B cell (primary cell): ENCODE data around the gene JADE3. TPM values are rescaled to one million over a fixed set of nuclear protein-coding genes. Genes with fewer than 3 reads are reported as not detected.

ENCODE experiments used
- ATAC-seq: fragments of 200-7000 bp; cut with Tn5 transposase; one replicate; pipeline ENCODE4 v1.10.0; 2021; ENCODE audit warnings: low read depth, mild to moderate bottlenecking, moderate number of reproducible peaks, moderate library complexity
- CTCF ChIA-PET: fragments of 350-600 bp; sonication (Branson Sonifier 250); formaldehyde crosslinking; loops from one replicate; lab custom pipeline; 2021; ENCODE audit warnings: antibody characterized with exemption, inconsistent platforms; lab: Charles Lee
- POLR2A ChIA-PET: fragments of 350-600 bp; sonication (Branson Sonifier 250); formaldehyde crosslinking; loops from one replicate; lab custom pipeline; 2021; ENCODE audit warnings: antibody characterized with exemption; lab: Charles Lee
- DNase-seq: peaks from one replicate; pipeline ENCODE4 v3.0.0; 2013
- H2AFZ ChIP-seq: 2 replicates; pipeline ENCODE4 v1.6.1; 2012; ENCODE audit warnings: mild to moderate bottlenecking, low read depth, low read length; ENCODE audit not compliant: insufficient read depth, poor library complexity, severe bottlenecking
- H3K27ac ChIP-seq, 2 donors: 1 replicate in 1 of 2; 2 replicates in 1 of 2; pipeline ENCODE4 v1.5.1; 2012 to 2013; ENCODE audit warnings: low read length in 2 of 2, mild to moderate bottlenecking in 2 of 2, moderate library complexity in 1 of 2
- H3K27me3 ChIP-seq, 4 experiments: fragments of 200-600 bp in 1 of 4; sonication (generic) in 1 of 4; replicated peaks in 1 of 4; 1 replicate in 2 of 4; 2 replicates in 2 of 4; pipeline versions ENCODE4 v1.6.1 to v1.7.0; 2013 to 2016; ENCODE audit warnings: low read length in 3 of 4, mild to moderate bottlenecking in 2 of 4, mixed read lengths in 1 of 4, moderate library complexity in 1 of 4; ENCODE audit not compliant: insufficient read depth in 4 of 4, control insufficient read depth in 3 of 4; ENCODE audit errors: control extremely low read depth in 1 of 4
- H3K36me3 ChIP-seq, 2 experiments: replicated peaks in 1 of 2; 1 replicate in 1 of 2; 2 replicates in 1 of 2; pipeline versions ENCODE4 v1.6.1 to v1.7.1; 2013; ENCODE audit warnings: low read length in 1 of 2; ENCODE audit not compliant: insufficient read depth in 2 of 2, control insufficient read depth in 1 of 2; ENCODE audit errors: control extremely low read depth in 1 of 2, extremely low read depth in 1 of 2
- H3K4me1 ChIP-seq, 2 donors: fragments of 200-600 bp in 1 of 2; sonication (generic) in 1 of 2; 1 replicate in 1 of 2; 2 replicates in 1 of 2; pipeline versions ENCODE4 v1.5.1 to v1.6.1; 2013 to 2017; ENCODE audit warnings: low read length in 2 of 2; ENCODE audit not compliant: control insufficient read depth in 2 of 2, insufficient read depth in 2 of 2
- H3K4me2 ChIP-seq: replicated peaks from 2 replicates; pipeline ENCODE3; 2012; ENCODE audit warnings: mild to moderate bottlenecking, low read depth, low read length; ENCODE audit not compliant: poor library complexity, severe bottlenecking
- H3K4me3 ChIP-seq, 5 experiments: fragments of 200-600 bp in 1 of 5; sonication (generic) in 1 of 5; 1 replicate in 3 of 5; 2 replicates in 2 of 5; pipeline versions ENCODE4 v1.5.1 to v1.7.0; 2011 to 2016; ENCODE audit warnings: low read length in 4 of 5, mild to moderate bottlenecking in 4 of 5, low read depth in 2 of 5, control low read depth in 1 of 5, moderate library complexity in 1 of 5; ENCODE audit not compliant: insufficient read depth in 1 of 5; ENCODE audit errors: control extremely low read depth in 1 of 5, extremely low read depth in 1 of 5
- H3K79me2 ChIP-seq: fragments of 200-600 bp; sonication (generic); one replicate; pipeline ENCODE4 v1.6.0; 2016; ENCODE audit warnings: low read length; ENCODE audit not compliant: control insufficient read depth, insufficient read depth
- H3K9ac ChIP-seq: fragments of 200-600 bp; sonication (generic); 2 replicates; pipeline ENCODE4 v1.6.1; 2017; ENCODE audit warnings: mild to moderate bottlenecking, low read length, moderate library complexity
- H3K9me3 ChIP-seq, 3 donors: one replicate each; pipeline versions ENCODE4 v1.6.1 to v1.7.1; 2013; ENCODE audit warnings: low read length in 2 of 3; ENCODE audit not compliant: control insufficient read depth in 2 of 3, insufficient read depth in 1 of 3; ENCODE audit errors: control extremely low read depth in 1 of 3
- H4K20me1 ChIP-seq: 2 replicates; pipeline ENCODE4 v1.6.0; 2012; ENCODE audit warnings: mild to moderate bottlenecking, low read length; ENCODE audit not compliant: insufficient read depth, control insufficient read depth, poor library complexity, severe bottlenecking
- H3K27ac Mint-ChIP-seq: one replicate; pipeline ENCODE4 v1.8.0; 2021; ENCODE audit warnings: mixed read lengths
- H3K27me3 Mint-ChIP-seq: one replicate; pipeline ENCODE4 v1.8.0; 2021; ENCODE audit warnings: mixed read lengths
- H3K4me1 Mint-ChIP-seq: one replicate; pipeline ENCODE4 v1.8.0; 2021; ENCODE audit warnings: mixed read lengths
- H3K4me3 Mint-ChIP-seq: one replicate; pipeline ENCODE4 v1.8.0; 2021; ENCODE audit warnings: mixed read lengths
- H3K9me3 Mint-ChIP-seq: one replicate; pipeline ENCODE4 v1.8.0; 2022; ENCODE audit warnings: mixed read lengths; ENCODE audit not compliant: insufficient read depth
- EZH2 ChIP-seq: IDR thresholded peaks from 2 replicates; pipeline ENCODE4 v1.6.1; 2012; ENCODE audit warnings: borderline replicate concordance, low read depth, mild to moderate bottlenecking, moderate library complexity, low read length; ENCODE audit not compliant: insufficient read depth, poor library complexity, severe bottlenecking
- WGBS: methylation state at CpG from one replicate; pipeline ENCODE4 v1.1.5; 2013; ENCODE audit warnings: missing lambda C conversion rate; ENCODE audit not compliant: insufficient coverage; 5-methylcytosine and 5-hydroxymethylcytosine counted together
- intact Hi-C: fragments of 100-400 bp; cut with micrococcal nuclease; formaldehyde crosslinking; loops from one replicate; pipeline ENCODE4 v1.10.0; 2022
- polyA plus RNA-seq: library from polyadenylated mRNA; depleted of rRNA; stranded (reverse); fragments of >200 nt; gene quantifications from 2 replicates; pipeline ENCODE4 v1.2.3, GENCODE V29; 2012
- total RNA-seq, 2 donors: library from RNA; stranded (reverse); fragments of 120-200 nt in 1 of 2; gene quantifications; 1 replicate in 1 of 2; 2 replicates in 1 of 2; pipeline versions ENCODE4 v1.2.3 to v1.2.4, GENCODE V29; 2013 to 2022
- TF ChIP-seq, protein P1 (sequence below): fragments of 200-600 bp; IDR thresholded peaks from one replicate; pipeline ENCODE4 v1.8.0; 2022; ENCODE audit warnings: antibody characterized with exemption, mild to moderate bottlenecking

The JADE3 gene
- total and polyA plus RNA-seq, 2 donors (not counting 1 experiment from before 2014, with no cell fraction given): 3.6 to 23.4 TPM

DNA sequence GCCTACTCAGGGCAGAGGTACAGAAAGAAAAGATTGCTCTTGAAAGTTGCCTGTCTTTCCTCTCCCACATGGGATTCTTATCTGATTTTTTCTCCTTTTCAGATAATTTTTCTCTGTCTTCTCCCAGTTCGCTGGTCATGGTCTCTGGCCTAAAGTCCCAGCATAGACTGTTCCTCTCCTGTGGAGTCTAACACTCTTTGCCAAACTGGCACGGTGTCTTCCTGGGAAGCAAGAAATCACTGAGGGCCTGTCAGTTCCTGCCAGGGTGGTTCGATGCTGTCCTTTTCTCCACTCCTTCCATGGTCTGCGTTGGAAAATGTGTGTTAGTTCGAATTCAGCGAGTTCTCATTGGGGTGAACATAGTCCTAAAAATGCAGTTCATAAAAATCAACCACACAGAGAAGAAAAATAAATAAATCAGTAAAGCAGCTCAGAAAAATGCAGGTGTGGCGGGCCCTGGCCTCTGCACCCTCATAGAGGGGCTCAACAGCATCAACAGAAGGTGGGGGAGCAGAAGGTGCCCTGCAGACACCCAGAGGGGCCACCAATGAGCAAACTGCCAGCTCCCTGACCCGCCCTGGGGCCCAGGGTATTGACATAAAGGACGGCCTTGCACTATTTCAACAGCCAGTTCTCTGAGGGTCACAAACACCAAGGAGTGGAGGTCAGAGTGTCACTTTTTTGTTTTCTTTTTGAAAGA, 168.1 kb downstream of the JADE3 start:
- no peak overlapping the region for H3K9ac ChIP-seq
- 100% methylated on average over 2 of the region's 9 CpGs for WGBS
- POLR2A ChIA-PET: no interaction called here

DNA sequence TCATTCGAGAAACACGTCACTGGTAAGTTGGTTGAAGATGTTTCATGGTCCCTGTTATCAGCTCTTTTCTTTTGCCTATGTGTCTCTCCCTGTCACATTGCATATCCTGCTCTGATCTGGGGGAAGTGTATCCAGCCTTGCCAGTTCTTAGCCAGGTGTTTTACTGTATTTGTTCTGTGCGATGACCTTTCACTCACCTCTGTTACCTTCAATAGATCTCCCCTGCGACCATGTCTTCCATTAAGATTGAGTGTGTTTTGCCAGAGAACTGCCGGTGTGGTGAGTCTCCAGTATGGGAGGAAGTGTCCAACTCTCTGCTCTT, 168.7 kb downstream of the JADE3 start:
- POLR2A ChIA-PET: no interaction called here
- CTCF ChIA-PET: no interaction called here
- H3K4me1 ChIP-seq: no peaks in the 10 kb centered on the region
- WGBS: 100% methylated on average over 1 of the region's 5 CpGs
- Mint-ChIP-seq H3K27ac (no peak overlapping the region), H3K4me3 (no peak overlapping the region), H3K4me1 (no peaks in the 10 kb centered on the region), H3K9me3 (no peaks in the 10 kb centered on the region), H3K27me3 (no peaks in the 10 kb centered on the region)
- H3K27me3 ChIP-seq: no peaks in the 10 kb centered on the region
- H3K9ac ChIP-seq: no peak overlapping the region
- H3K4me3 ChIP-seq: no peak overlapping the region
- H2AFZ ChIP-seq: no peak overlapping the region
- DNase-seq: no peak
- no peak for TF ChIP-seq EZH2
- TF ChIP-seq, protein P1, sequence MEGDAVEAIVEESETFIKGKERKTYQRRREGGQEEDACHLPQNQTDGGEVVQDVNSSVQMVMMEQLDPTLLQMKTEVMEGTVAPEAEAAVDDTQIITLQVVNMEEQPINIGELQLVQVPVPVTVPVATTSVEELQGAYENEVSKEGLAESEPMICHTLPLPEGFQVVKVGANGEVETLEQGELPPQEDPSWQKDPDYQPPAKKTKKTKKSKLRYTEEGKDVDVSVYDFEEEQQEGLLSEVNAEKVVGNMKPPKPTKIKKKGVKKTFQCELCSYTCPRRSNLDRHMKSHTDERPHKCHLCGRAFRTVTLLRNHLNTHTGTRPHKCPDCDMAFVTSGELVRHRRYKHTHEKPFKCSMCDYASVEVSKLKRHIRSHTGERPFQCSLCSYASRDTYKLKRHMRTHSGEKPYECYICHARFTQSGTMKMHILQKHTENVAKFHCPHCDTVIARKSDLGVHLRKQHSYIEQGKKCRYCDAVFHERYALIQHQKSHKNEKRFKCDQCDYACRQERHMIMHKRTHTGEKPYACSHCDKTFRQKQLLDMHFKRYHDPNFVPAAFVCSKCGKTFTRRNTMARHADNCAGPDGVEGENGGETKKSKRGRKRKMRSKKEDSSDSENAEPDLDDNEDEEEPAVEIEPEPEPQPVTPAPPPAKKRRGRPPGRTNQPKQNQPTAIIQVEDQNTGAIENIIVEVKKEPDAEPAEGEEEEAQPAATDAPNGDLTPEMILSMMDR: no peak
- no peaks in the 10 kb centered on the region for H4K20me1 ChIP-seq
- no peak overlapping the region for H3K4me2 ChIP-seq
- intact Hi-C loops: no loop called here
- no peak overlapping the region for H3K27ac ChIP-seq
- H3K9me3 ChIP-seq: no peaks in the 10 kb centered on the region
- ATAC-seq: no peak
- no peaks in the 10 kb centered on the region for H3K36me3 ChIP-seq
- no peaks in the 10 kb centered on the region for H3K79me2 ChIP-seq

More for the DNA sequence above, 168.1 kb downstream of the JADE3 start:
- no peak for DNase-seq
- no peak overlapping the region for H2AFZ ChIP-seq
- no peaks in the 10 kb centered on the region for H4K20me1 ChIP-seq
- no peaks in the 10 kb centered on the region for H3K36me3 ChIP-seq
- TF ChIP-seq EZH2: no peak
- TF ChIP-seq, protein P1: no peak
- no peaks in the 10 kb centered on the region for H3K9me3 Mint-ChIP-seq
- no peak overlapping the region for H3K27ac ChIP-seq
- H3K4me3 ChIP-seq: no peak overlapping the region
- no peaks in the 10 kb centered on the region for H3K27me3 ChIP-seq
- H3K4me1 ChIP-seq: no peaks in the 10 kb centered on the region
- intact Hi-C loops: no loop called here
- no peak overlapping the region for H3K4me2 ChIP-seq
- CTCF ChIA-PET: no interaction called here
- no peaks in the 10 kb centered on the region for H3K9me3 ChIP-seq
- H3K27ac Mint-ChIP-seq: no peak overlapping the region
- no peaks in the 10 kb centered on the region for H3K4me1 Mint-ChIP-seq
- no peak overlapping the region for H3K4me3 Mint-ChIP-seq
- no peak for ATAC-seq
- no peaks in the 10 kb centered on the region for H3K27me3 Mint-ChIP-seq
- H3K79me2 ChIP-seq: no peaks in the 10 kb centered on the region
